ENCODE data around the gene ATP2B2.

ATP2B2 gene

DNA sequence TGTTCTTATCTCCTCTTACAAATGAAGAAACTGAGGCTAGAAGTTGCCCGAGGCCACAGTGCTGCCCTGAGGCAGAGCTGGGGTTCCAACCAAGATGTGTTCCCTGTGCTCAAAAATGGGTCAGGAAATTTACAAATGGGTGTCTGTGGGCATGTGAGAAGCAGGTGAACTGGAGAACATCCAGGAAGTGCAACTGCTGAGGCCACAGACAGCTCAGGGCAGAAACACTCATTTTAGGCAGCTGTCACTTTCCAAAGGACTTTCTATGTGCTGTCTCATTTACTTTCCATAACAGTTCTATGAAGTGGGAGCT lies 47.2 kb upstream of the ATP2B2 start:
- H3K79me2 ChIP-seq (ENCODE audit: low read length) = no peaks in the 10 kb centered on the region
- no peaks in the 10 kb centered on the region for H3K9me3 ChIP-seq (ENCODE audit: insufficient read depth, low read length)
- peaks cover 15% of the 10 kb centered on the region for H3K27me3 ChIP-seq (ENCODE audit: low read depth, low read length)
- no peaks in the 10 kb centered on the region for H4K20me1 ChIP-seq (ENCODE audit: insufficient read depth, low read length)
- H3K4me3 ChIP-seq (ENCODE audit: low read length) = no peak overlapping the region
- H3K4me2 ChIP-seq (ENCODE audit: low read length) = peak overlapping the region; percentile 56; the same call in 1 of the 2 replicates
- H3K4me1 ChIP-seq (ENCODE audit: low read length) = peaks cover 22% of the 10 kb centered on the region
- no peak for TF ChIP-seq EZH2phosphoT487 (IDR thresholded peaks at IDR 0.05; ENCODE audit: low read depth)
- TF ChIP-seq CTCF (IDR thresholded peaks at IDR 0.05; ENCODE audit: low read depth, low read length) = no peak
- no peak overlapping the region for H3K27ac ChIP-seq (ENCODE audit: low read length)
- H2AFZ ChIP-seq (ENCODE audit: low read depth, low read length) = no peak overlapping the region
- no peaks in the 10 kb centered on the region for H3K36me3 ChIP-seq (replicated peaks; ENCODE audit: low read depth, low read length)
- no peak overlapping the region for H3K9ac ChIP-seq (ENCODE audit: low read length)

GRCh38 chr3:10551821-10552630 lies 46.6 kb upstream of the ATP2B2 start:
- Histone ChIP-seq H2AFZ (ENCODE audit: low read depth, low read length) (no peak overlapping the region), H3K27ac (ENCODE audit: low read length) (no peak overlapping the region), H3K4me2 (ENCODE audit: low read length) (peak overlapping the region; percentile 56), H3K9ac (ENCODE audit: low read length) (no peak overlapping the region), H3K9me3 (ENCODE audit: insufficient read depth, low read length) (no peaks in the 10 kb centered on the region), H3K4me1 (ENCODE audit: low read length) (peaks cover 22% of the 10 kb centered on the region), H3K4me3 (ENCODE audit: low read length) (0 out of 2 replicates have a peak overlapping the region, but pooled peaks have one; percentile 4), H3K27me3 (ENCODE audit: low read depth, low read length) (peaks cover 12% of the 10 kb centered on the region), H4K20me1 (ENCODE audit: insufficient read depth, low read length) (no peaks in the 10 kb centered on the region), H3K79me2 (ENCODE audit: low read length) (no peaks in the 10 kb centered on the region), H3K36me3 (replicated peaks; ENCODE audit: low read depth, low read length) (no peaks in the 10 kb centered on the region)
- TF ChIP-seq EZH2phosphoT487 (IDR thresholded peaks at IDR 0.05; ENCODE audit: low read depth) (no peak), CTCF (IDR thresholded peaks at IDR 0.05; ENCODE audit: low read depth, low read length) (no peak)

- H3K9me3 ChIP-seq (ENCODE audit: insufficient read depth, low read length) = no peaks in the 10 kb centered on the region
- H3K4me1 ChIP-seq (ENCODE audit: low read length) = peaks cover 22% of the 10 kb centered on the region
- H3K4me2 ChIP-seq (ENCODE audit: low read length) = no peak overlapping the region
- no peaks in the 10 kb centered on the region for H4K20me1 ChIP-seq (ENCODE audit: insufficient read depth, low read length)
- H3K36me3 ChIP-seq (replicated peaks; ENCODE audit: low read depth, low read length) = no peaks in the 10 kb centered on the region
- H3K79me2 ChIP-seq (ENCODE audit: low read length) = no peaks in the 10 kb centered on the region
- H3K27ac ChIP-seq (ENCODE audit: low read length) = no peak overlapping the region
- H3K27me3 ChIP-seq (ENCODE audit: low read depth, low read length) = peaks cover 9% of the 10 kb centered on the region
- no peak overlapping the region for H2AFZ ChIP-seq (ENCODE audit: low read depth, low read length)
- H3K9ac ChIP-seq (ENCODE audit: low read length) = no peak overlapping the region
- TF ChIP-seq CTCF (IDR thresholded peaks at IDR 0.05; ENCODE audit: low read depth, low read length) (no peak), EZH2phosphoT487 (IDR thresholded peaks at IDR 0.05; ENCODE audit: low read depth) (no peak)
- H3K4me3 ChIP-seq (ENCODE audit: low read length) = no peak overlapping the region
Measured at GRCh38 chr3:10551139-10551538, 45.8 kb upstream of the ATP2B2 start.

DNA sequence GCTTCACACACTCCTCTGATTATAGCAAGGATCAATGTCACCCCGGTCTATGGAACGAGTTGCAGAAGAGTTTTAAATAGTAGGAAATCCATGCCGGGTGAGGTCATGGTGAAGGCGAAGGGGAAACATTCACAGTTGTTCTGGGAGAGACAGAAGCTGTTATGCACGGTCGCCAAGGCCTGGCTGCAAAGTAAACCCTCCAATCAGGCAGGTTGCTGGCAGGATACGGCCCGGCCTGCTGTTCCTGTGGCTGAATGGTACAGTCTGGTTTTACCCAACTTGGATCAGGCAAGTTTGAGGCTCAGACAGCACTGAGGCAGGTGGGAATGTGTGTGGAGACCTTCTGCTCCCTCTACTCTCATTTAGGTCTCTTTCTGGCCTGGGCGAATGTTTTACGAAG lies 45.3 kb upstream of the ATP2B2 start:
- Histone ChIP-seq H3K4me2 (ENCODE audit: low read length) (no peak overlapping the region), H3K27me3 (ENCODE audit: low read depth, low read length) (peaks cover 9% of the 10 kb centered on the region), H3K36me3 (replicated peaks; ENCODE audit: low read depth, low read length) (no peaks in the 10 kb centered on the region), H3K4me1 (ENCODE audit: low read length) (peaks cover 22% of the 10 kb centered on the region), H3K79me2 (ENCODE audit: low read length) (no peaks in the 10 kb centered on the region), H3K27ac (ENCODE audit: low read length) (no peak overlapping the region), H2AFZ (ENCODE audit: low read depth, low read length) (no peak overlapping the region), H3K9me3 (ENCODE audit: insufficient read depth, low read length) (no peaks in the 10 kb centered on the region), H3K9ac (ENCODE audit: low read length) (no peak overlapping the region), H3K4me3 (ENCODE audit: low read length) (no peak overlapping the region), H4K20me1 (ENCODE audit: insufficient read depth, low read length) (no peaks in the 10 kb centered on the region)
- TF ChIP-seq CTCF (IDR thresholded peaks at IDR 0.05; ENCODE audit: low read depth, low read length) (no peak), EZH2phosphoT487 (IDR thresholded peaks at IDR 0.05; ENCODE audit: low read depth) (no peak)
